HG03457 (cell line): ENCODE results near the gene TPR.

ENCODE experiments used
- ATAC-seq: cut with Tn5 transposase; IDR thresholded peaks from one replicate; pipeline ENCODE4 v1.9.1; 2021; ENCODE audit warnings: moderate number of reproducible peaks; ENCODE audit not compliant: unreplicated experiment

TPR gene

DNA sequence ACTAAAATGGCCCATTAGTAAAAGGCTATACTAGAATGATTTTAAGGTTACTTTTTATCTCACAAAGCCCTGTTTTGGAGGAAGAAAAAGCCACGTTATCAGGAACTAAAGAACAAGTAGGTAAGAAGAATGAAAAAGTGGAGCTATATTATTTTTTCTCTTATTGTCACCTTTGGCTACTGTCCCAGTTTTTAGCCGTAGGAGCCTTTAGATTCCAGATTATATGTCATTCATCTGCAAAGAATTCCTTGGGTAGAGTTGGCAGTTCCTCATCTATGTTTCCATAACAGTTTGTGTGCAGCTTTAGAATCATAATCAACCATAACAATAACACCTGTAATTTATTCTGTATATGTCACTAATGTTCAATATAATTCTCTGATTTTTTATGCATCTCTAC, 83.8 kb downstream of the TPR start:
- ATAC-seq = no peak

DNA sequence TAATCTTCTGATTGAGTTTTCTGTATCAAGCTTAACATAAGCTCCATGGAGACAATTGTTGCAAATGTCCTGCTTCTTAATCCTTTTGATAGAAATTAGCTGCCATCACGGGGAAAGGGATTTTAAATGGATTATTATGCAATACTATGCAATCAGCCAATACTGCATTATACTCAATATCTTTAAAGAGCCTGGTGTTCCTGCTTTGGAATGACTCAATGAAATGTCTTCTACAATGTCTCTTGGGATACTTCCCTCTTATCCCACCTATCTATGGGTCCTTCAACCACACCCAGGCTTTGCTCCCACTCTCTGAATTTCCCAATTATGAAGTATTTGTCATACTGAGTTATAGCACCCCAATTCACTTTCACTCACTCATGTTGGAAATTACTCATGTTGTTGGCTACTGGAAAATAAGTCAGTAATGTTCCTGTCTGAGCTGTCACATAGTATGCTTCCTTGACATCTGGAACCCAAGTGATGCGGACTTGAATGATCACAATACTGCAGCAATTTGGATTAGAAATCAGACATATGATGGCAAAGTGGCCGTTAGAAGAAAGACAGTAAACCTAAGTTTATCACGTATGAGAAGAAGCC, 85.0 kb downstream of the TPR start:
- ATAC-seq = no peak

- ATAC-seq = no peak
Observed at GRCh38 chr1:186286615-186287315, 88.3 kb downstream of the TPR start.

DNA sequence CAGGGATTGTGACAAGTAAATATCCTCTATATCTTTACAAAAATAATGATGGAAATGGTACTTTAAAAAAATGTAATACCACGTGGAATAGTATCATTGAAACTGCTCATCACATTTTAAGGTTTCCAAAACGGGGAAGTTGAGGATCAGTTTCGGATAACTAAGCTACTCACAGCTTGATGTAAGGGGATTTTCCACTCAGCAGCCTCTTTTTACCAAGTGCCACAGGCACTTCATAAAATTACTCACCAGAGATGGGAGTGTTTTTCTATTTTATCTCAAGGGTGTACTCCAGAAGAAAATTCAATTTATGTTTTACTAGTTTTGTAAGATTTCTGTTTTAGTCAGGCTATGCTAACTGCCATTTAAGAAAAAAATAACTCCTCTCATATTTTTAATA, 91.7 kb downstream of the TPR start:
- no peak for ATAC-seq

- no peak for ATAC-seq
Observed at GRCh38 chr1:186282466-186282865, 92.6 kb downstream of the TPR start.

GRCh38 chr1:186275822-186276221, 99.2 kb downstream of the TPR start:
- ATAC-seq = no peak

DNA sequence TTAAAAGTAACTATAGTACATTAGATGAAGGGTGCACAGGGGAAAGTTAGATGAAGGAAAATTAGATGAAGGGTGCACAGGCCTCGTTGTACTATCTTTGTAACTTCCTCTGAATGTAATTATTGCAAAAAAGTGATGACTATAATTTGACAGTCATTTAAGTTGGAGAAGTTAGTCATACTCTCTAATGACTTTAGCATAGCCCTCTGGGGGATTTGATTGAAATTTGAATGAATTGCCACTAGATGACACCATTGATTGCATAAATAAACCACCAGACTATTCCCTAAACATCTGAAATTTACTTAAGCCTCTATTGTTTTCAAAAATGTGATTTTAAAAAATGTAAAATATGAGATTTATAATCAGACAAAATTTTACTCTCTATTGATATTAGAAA, 102.6 kb downstream of the TPR start:
- ATAC-seq = no peak

DNA sequence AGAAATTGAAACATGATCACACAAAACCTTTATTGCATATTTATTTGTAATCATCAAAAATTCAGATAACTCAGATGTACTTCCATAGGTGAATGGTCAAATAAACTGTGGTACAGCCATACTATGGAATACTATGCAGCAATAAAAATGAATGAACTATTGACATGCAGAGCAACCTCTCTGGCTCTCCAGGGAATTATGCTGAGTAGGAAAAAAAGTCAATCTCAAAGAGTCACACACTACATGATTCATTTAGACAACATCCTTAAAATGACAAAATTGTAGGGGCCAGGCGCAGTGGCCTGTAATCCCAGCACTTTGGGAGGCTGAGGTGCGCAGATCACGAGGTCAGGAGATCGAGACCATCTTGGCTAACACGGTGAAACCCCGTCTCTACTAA, 104.0 kb downstream of the TPR start:
- ATAC-seq = no peak
